ENCODE data around the gene KCNK1. TPM values are rescaled to one million over a fixed set of nuclear protein-coding genes. Genes with fewer than 3 reads are reported as not detected.
A peak's percentile ranks its signal among the peaks of the same experiment; 100 is the strongest.
"Not testable (repeated sequence)": the region's sequence is repeated elsewhere in the genome, so short reads cannot be mapped to it uniquely, and the experiment has no call there.

Gene KCNK1
- total RNA-seq, 4 donors from 2014 or later: 1.2 to 2.8 (median 1.7) TPM

GRCh38 chr1:233609926-233610325, 4.0 kb upstream of the KCNK1 start:
- peaks cover 0 to 21% (median 18%) of the 10 kb centered on the region in 4 donors for H3K4me1 ChIP-seq
- H3K27ac ChIP-seq (replicated peaks in 1 of 4): no peak overlapping the region
- intact Hi-C loops (cut with DNase I): no loop called here
- WGBS: 82% methylated on average over 4 of the region's 4 CpGs
- H3K4me3 ChIP-seq: no peak overlapping the region
- no peak for DNase-seq (ENCODE audit: extremely low spot score)
- TF ChIP-seq CTCF (IDR thresholded peaks at IDR 0.05): no peak
- TF ChIP-seq EP300 (IDR thresholded peaks at IDR 0.05): no peak
- TF ChIP-seq POLR2AphosphoS5 (IDR thresholded peaks at IDR 0.05): no peak
- TF ChIP-seq POLR2A (IDR thresholded peaks at IDR 0.05; ENCODE audit: low read depth): no peak
- peaks cover 0 to 31% (median 0%) of the 10 kb centered on the region in 4 donors for H3K27me3 ChIP-seq
- H3K9me3 ChIP-seq: no peaks in the 10 kb centered on the region
- H3K36me3 ChIP-seq: no peaks in the 10 kb centered on the region

DNA sequence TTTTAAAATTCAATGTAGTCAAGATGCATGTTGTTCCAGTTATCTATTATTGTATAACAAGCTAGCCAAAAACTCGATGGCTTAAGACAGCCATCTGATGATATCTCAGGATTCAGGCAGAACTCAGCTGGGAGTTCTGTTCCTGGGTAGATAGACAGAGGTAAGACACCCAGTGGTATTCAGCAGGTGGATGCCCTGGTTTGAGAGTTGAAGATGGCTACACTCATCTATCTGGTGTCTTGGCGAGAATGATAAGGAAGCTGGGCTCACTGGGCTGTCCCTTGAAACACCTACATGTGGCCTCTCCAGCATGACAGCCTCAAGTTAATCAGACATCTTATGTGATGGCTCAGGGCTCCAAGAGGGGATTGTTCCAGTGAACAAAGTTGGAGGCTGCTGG, 3.3 kb upstream of the KCNK1 start:
- H3K4me3 ChIP-seq: no peak overlapping the region
- TF ChIP-seq CTCF (IDR thresholded peaks at IDR 0.05) (no peak), EP300 (IDR thresholded peaks at IDR 0.05) (no peak), POLR2AphosphoS5 (IDR thresholded peaks at IDR 0.05) (no peak), POLR2A (IDR thresholded peaks at IDR 0.05; ENCODE audit: low read depth) (no peak)
- H3K27ac ChIP-seq (replicated peaks in 1 of 4): no peak overlapping the region
- no peaks in the 10 kb centered on the region for H3K36me3 ChIP-seq
- peaks cover 0 to 38% (median 3%) of the 10 kb centered on the region in 4 donors for H3K27me3 ChIP-seq
- intact Hi-C loops (cut with DNase I): no loop called here
- no peak for DNase-seq (ENCODE audit: extremely low spot score)
- WGBS: 100% methylated on average over 2 of the region's 2 CpGs
- H3K9me3 ChIP-seq: no peaks in the 10 kb centered on the region
- peaks cover 0 to 22% (median 20%) of the 10 kb centered on the region in 4 donors for H3K4me1 ChIP-seq

GRCh38 chr1:233611363-233611762, 2.5 kb upstream of the KCNK1 start:
- peaks cover 0 to 39% (median 4%) of the 10 kb centered on the region in 4 donors for H3K27me3 ChIP-seq
- H3K4me3 ChIP-seq; DNase-seq (ENCODE audit: extremely low spot score); H3K27ac ChIP-seq (replicated peaks in 1 of 4); H3K9me3 ChIP-seq; intact Hi-C loops (cut with DNase I); H3K36me3 ChIP-seq: not testable (repeated sequence)
- H3K4me1 ChIP-seq: peaks cover 0 to 22% (median 20%) of the 10 kb centered on the region in 4 donors
- 81% methylated on average over 5 of the region's 5 CpGs for WGBS

GRCh38 chr1:233614173-233614742, 352 bp downstream of the KCNK1 start:
- H3K4me1 ChIP-seq: peaks cover 0 to 22% (median 18%) of the 10 kb centered on the region in 4 donors
- TF ChIP-seq POLR2A (IDR thresholded peaks at IDR 0.05; ENCODE audit: low read depth) (no peak), CTCF (IDR thresholded peaks at IDR 0.05) (no peak), POLR2AphosphoS5 (IDR thresholded peaks at IDR 0.05) (no peak), EP300 (IDR thresholded peaks at IDR 0.05) (no peak)
- peak overlapping the region; percentile 48 to 62 (median 56) for H3K4me3 ChIP-seq
- intact Hi-C loops (cut with DNase I): no loop called here
- H3K27ac ChIP-seq (replicated peaks in 1 of 4): peak overlapping the region in 3 of 4 donors; percentile 12 to 46 (median 46)
- no peaks in the 10 kb centered on the region for H3K36me3 ChIP-seq
- WGBS: 3% methylated on average over 6 of the region's 43 CpGs
- peaks cover 0 to 46% (median 4%) of the 10 kb centered on the region in 4 donors for H3K27me3 ChIP-seq
- no peak for DNase-seq (ENCODE audit: extremely low spot score)
- no peaks in the 10 kb centered on the region for H3K9me3 ChIP-seq

DNA sequence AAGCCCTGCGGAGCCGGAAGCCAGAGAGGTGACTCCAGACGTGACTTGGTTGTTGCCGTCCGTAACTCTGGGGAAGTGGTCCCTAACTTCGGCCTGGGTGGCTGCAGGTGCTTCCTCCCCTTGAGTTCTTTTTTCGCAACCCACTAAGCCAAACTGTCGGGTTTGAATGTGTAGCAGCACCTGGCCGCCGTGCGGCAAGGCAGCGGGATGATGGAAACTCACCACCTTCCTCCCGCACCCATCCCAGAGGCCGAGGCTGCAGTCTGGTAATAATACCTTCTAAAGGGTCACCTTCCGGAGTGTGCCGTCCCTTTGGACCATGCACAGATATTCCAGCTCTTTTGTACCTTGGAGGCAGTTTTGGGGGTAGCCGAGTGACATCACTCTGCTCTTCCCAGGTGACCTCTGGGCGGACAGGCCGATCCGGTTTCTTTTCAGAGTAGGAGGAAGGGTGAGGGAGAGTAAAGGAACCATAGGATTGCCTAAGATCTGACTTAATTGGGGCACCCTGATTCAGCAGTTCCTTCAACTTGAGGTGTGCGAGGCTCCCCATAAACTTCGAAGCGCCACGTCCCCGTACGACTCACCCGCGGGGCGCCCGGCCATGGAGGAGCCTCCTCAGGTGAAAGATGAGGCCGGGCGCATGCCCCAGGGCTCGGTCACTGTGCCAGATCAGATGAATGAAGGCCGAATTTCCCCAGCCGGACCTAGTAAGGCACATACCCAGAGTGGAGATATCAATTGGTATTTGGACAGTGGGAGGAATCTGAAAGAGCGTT, 1.0 kb downstream of the KCNK1 start:
- WGBS: 30% methylated on average over 26 of the region's 36 CpGs
- Histone ChIP-seq H3K4me1 (peaks cover 0 to 22% (median 18%) of the 10 kb centered on the region in 4 donors), H3K9me3 (no peaks in the 10 kb centered on the region), H3K36me3 (no peaks in the 10 kb centered on the region), H3K27me3 (peaks cover 0 to 52% (median 4%) of the 10 kb centered on the region in 4 donors), H3K4me3 (peak overlapping the region; percentile 48 to 62 (median 56)), H3K27ac (replicated peaks in 1 of 4) (no peak overlapping the region)
- intact Hi-C loops (cut with DNase I): no loop called here
- DNase-seq (ENCODE audit: extremely low spot score): no peak
- TF ChIP-seq POLR2A (IDR thresholded peaks at IDR 0.05; ENCODE audit: low read depth) (no peak), EP300 (IDR thresholded peaks at IDR 0.05) (no peak), CTCF (IDR thresholded peaks at IDR 0.05) (no peak), POLR2AphosphoS5 (IDR thresholded peaks at IDR 0.05) (no peak)
